ENCODE measurements around the gene ZNF784. TPM values are rescaled to one million over a fixed set of nuclear protein-coding genes. Genes with fewer than 3 reads are reported as not detected.

ZNF784 gene
- total and polyA plus RNA-seq, 9 of the 15 experiments (the other 6 are each of a cell fraction or from before 2014, with no cell fraction given): 0.14 to 6.1 (median 2.1) TPM

- TF ChIP-seq DACH1 (IDR thresholded peaks at IDR 0.05; ENCODE audit: partially characterized antibody): no peak
- no peak for TF ChIP-seq ATF3 (IDR thresholded peaks at IDR 0.05)
- peak; percentile 58; the same call in 1 of the 2 replicates for TF ChIP-seq ATF3 (CRISPR knock-in tag; conservative IDR thresholded peaks at IDR 0.05)
- TF ChIP-seq RAD51 (IDR thresholded peaks at IDR 0.05; ENCODE audit: borderline replicate concordance, low read depth): peak; percentile 69; the same call in 1 of the 2 replicates
- no peak for TF ChIP-seq KDM2B (CRISPR knock-in tag; IDR thresholded peaks at IDR 0.05)
- no peak for TF ChIP-seq ZNF395 (CRISPR knock-in tag; IDR thresholded peaks at IDR 0.05)
- no peak for TF ChIP-seq NCOA4 (IDR thresholded peaks at IDR 0.05; ENCODE audit: partially characterized antibody)
- no peak for TF ChIP-seq BCLAF1 (IDR thresholded peaks at IDR 0.05; ENCODE audit: borderline replicate concordance in 1 of 2, control insufficient read depth in 1 of 2, low read depth in 2 of 2, low read length in 1 of 2)
- TF ChIP-seq NEUROD1 (IDR thresholded peaks at IDR 0.05; ENCODE audit: borderline replicate concordance, low read depth, low read length, partially characterized antibody): peak; percentile 10
- TF ChIP-seq ZNF778 (CRISPR knock-in tag; IDR thresholded peaks at IDR 0.05): no peak
- peak; percentile 81 for TF ChIP-seq KDM5B (IDR thresholded peaks at IDR 0.05; ENCODE audit: insufficient replicate concordance, low read depth, low read length)
- TF ChIP-seq KDM1A (IDR thresholded peaks at IDR 0.05): no peak
- TF ChIP-seq CBFA2T3 (IDR thresholded peaks at IDR 0.05): no peak
- no peak for TF ChIP-seq TRIM24 (IDR thresholded peaks at IDR 0.05)
- TF ChIP-seq GABPA (tag; conservative IDR thresholded peaks at IDR 0.05; ENCODE audit: low read depth): peak; percentile 95
- TF ChIP-seq ZNF589 (CRISPR knock-in tag; IDR thresholded peaks at IDR 0.05; ENCODE audit: low read depth): no peak; the same call in 1 of the 2 replicates
- TF ChIP-seq ZNF3 (CRISPR knock-in tag; IDR thresholded peaks at IDR 0.05): no peak
- TF ChIP-seq ZNF347 (CRISPR knock-in tag; IDR thresholded peaks at IDR 0.05; ENCODE audit: low read depth): 0 out of 2 replicates have a peak, but pooled peaks have one; percentile 14
- no peak for TF ChIP-seq PBX2 (CRISPR knock-in tag; IDR thresholded peaks at IDR 0.05; ENCODE audit: low read depth)
- no peak for TF ChIP-seq PBX2 (tag; conservative IDR thresholded peaks at IDR 0.05; ENCODE audit: low read depth)
Measured at GRCh38 chr19:55654868-55655647, 30.7 kb upstream of the ZNF784 start, which contains the start of gene U2AF2 (continued).

All from K562 (cell line).